ENCODE results near the gene TACR1.
A peak's percentile ranks its signal among the peaks of the same experiment; 100 is the strongest.

Gene TACR1

GRCh38 chr2:75211266-75211770 lies 12.0 kb upstream of the TACR1 start:
- no peak overlapping the region for H3K27ac Mint-ChIP-seq
- no peak overlapping the region for H3K4me3 Mint-ChIP-seq
- peaks cover 20 to 31% of the 10 kb centered on the region in 2 donors for H3K27me3 Mint-ChIP-seq
- peaks cover 0 to 1% of the 10 kb centered on the region in 2 donors for H3K9me3 Mint-ChIP-seq
- ATAC-seq (replicated peaks): no peak
- no peak for DNase-seq
- no peaks in the 10 kb centered on the region for H3K36me3 Mint-ChIP-seq
- peaks cover 2 to 5% of the 10 kb centered on the region in 2 donors for H3K4me1 Mint-ChIP-seq

- no peak overlapping the region for H3K27ac Mint-ChIP-seq
- H3K4me1 Mint-ChIP-seq: peaks cover 2 to 6% of the 10 kb centered on the region in 2 donors
- H3K36me3 Mint-ChIP-seq: no peaks in the 10 kb centered on the region
- DNase-seq (no peak), ATAC-seq (replicated peaks) (no peak)
- H3K27me3 Mint-ChIP-seq: peaks cover 24 to 37% of the 10 kb centered on the region in 2 donors
- H3K4me3 Mint-ChIP-seq: no peak overlapping the region
- H3K9me3 Mint-ChIP-seq: peaks cover 0 to 1% of the 10 kb centered on the region in 2 donors
These were observed 11.1 kb upstream of the TACR1 start for GRCh38 chr2:75210409-75210808.

GRCh38 chr2:75208738-75209137 lies 9.4 kb upstream of the TACR1 start:
- DNase-seq (no peak), ATAC-seq (replicated peaks) (no peak)
- peaks cover 6 to 16% of the 10 kb centered on the region in 2 donors for H3K4me1 Mint-ChIP-seq
- H3K27ac Mint-ChIP-seq: no peak overlapping the region
- peaks cover 0 to 1% of the 10 kb centered on the region in 2 donors for H3K9me3 Mint-ChIP-seq
- H3K4me3 Mint-ChIP-seq: no peak overlapping the region
- H3K36me3 Mint-ChIP-seq: no peaks in the 10 kb centered on the region
- peaks cover 29 to 43% of the 10 kb centered on the region in 2 donors for H3K27me3 Mint-ChIP-seq

GRCh38 chr2:75204833-75205232 lies 5.5 kb upstream of the TACR1 start:
- Mint-ChIP-seq H3K36me3 (no peaks in the 10 kb centered on the region), H3K27ac (no peak overlapping the region), H3K4me3 (no peak overlapping the region), H3K27me3 (peaks cover 47 to 71% of the 10 kb centered on the region in 2 donors), H3K9me3 (peaks cover 0 to 1% of the 10 kb centered on the region in 2 donors), H3K4me1 (peaks cover 4 to 21% of the 10 kb centered on the region in 2 donors)
- DNase-seq (no peak), ATAC-seq (replicated peaks) (no peak)

GRCh38 chr2:75202359-75202758 lies 3.0 kb upstream of the TACR1 start:
- Mint-ChIP-seq H3K4me3 (no peak overlapping the region), H3K4me1 (peaks cover 8 to 34% of the 10 kb centered on the region in 2 donors), H3K27me3 (peaks cover 53 to 72% of the 10 kb centered on the region in 2 donors)

GRCh38 chr2:75200140-75201096 lies 1.1 kb upstream of the TACR1 start:
- Mint-ChIP-seq H3K36me3 (no peaks in the 10 kb centered on the region), H3K9me3 (no peaks in the 10 kb centered on the region), H3K4me1 (peaks cover 8 to 33% of the 10 kb centered on the region in 2 donors), H3K27me3 (peaks cover 59 to 69% of the 10 kb centered on the region in 2 donors), H3K27ac (no peak overlapping the region), H3K4me3 (peak overlapping the region; percentile 75 to 78)
- peak; percentile 34 to 40 for ATAC-seq (replicated peaks)
- no peak for DNase-seq

More at GRCh38 chr2:75202359-75202758, 3.0 kb upstream of the TACR1 start:
- ATAC-seq (replicated peaks) (no peak), DNase-seq (no peak)
- Mint-ChIP-seq H3K9me3 (no peaks in the 10 kb centered on the region), H3K27ac (no peak overlapping the region), H3K36me3 (no peaks in the 10 kb centered on the region)

GRCh38 chr2:75195076-75195691 lies 4.1 kb downstream of the TACR1 start:
- Mint-ChIP-seq H3K27me3 (peaks cover 41 to 64% of the 10 kb centered on the region in 2 donors), H3K27ac (no peak overlapping the region), H3K9me3 (peaks cover 0 to 2% of the 10 kb centered on the region in 2 donors), H3K4me3 (no peak overlapping the region), H3K4me1 (peaks cover 4 to 24% of the 10 kb centered on the region in 2 donors), H3K36me3 (no peaks in the 10 kb centered on the region)
- DNase-seq (no peak), ATAC-seq (replicated peaks) (no peak)

GRCh38 chr2:75194184-75194868 lies 5.0 kb downstream of the TACR1 start:
- H3K36me3 Mint-ChIP-seq: no peaks in the 10 kb centered on the region
- DNase-seq (no peak), ATAC-seq (replicated peaks) (peak; percentile 60 to 81)
- peaks cover 0 to 2% of the 10 kb centered on the region in 2 donors for H3K9me3 Mint-ChIP-seq
- peaks cover 33 to 56% of the 10 kb centered on the region in 2 donors for H3K27me3 Mint-ChIP-seq
- H3K4me3 Mint-ChIP-seq: no peak overlapping the region
- H3K4me1 Mint-ChIP-seq: peaks cover 0 to 16% of the 10 kb centered on the region in 2 donors
- H3K27ac Mint-ChIP-seq: no peak overlapping the region

GRCh38 chr2:75192496-75192895 lies 6.8 kb downstream of the TACR1 start:
- Mint-ChIP-seq H3K27me3 (peaks cover 18 to 48% of the 10 kb centered on the region in 2 donors), H3K36me3 (no peaks in the 10 kb centered on the region), H3K27ac (no peak overlapping the region), H3K4me1 (peaks cover 0 to 9% of the 10 kb centered on the region in 2 donors), H3K4me3 (no peak overlapping the region), H3K9me3 (peaks cover 0 to 2% of the 10 kb centered on the region in 2 donors)
- DNase-seq: no peak
- ATAC-seq (replicated peaks): no peak

GRCh38 chr2:75190271-75190990 lies 8.9 kb downstream of the TACR1 start:
- no peak for DNase-seq
- Mint-ChIP-seq H3K9me3 (peaks cover 0 to 2% of the 10 kb centered on the region in 2 donors), H3K36me3 (no peaks in the 10 kb centered on the region), H3K4me1 (peaks cover 0 to 9% of the 10 kb centered on the region in 2 donors), H3K27ac (no peak overlapping the region), H3K27me3 (peaks cover 10 to 33% of the 10 kb centered on the region in 2 donors), H3K4me3 (no peak overlapping the region)
- ATAC-seq (replicated peaks): no peak

- Mint-ChIP-seq H3K4me3 (no peak overlapping the region), H3K4me1 (no peaks in the 10 kb centered on the region), H3K36me3 (no peaks in the 10 kb centered on the region), H3K27me3 (peaks cover 3 to 18% of the 10 kb centered on the region in 2 donors), H3K27ac (no peak overlapping the region), H3K9me3 (no peaks in the 10 kb centered on the region)
- ATAC-seq (replicated peaks): no peak
- DNase-seq: no peak
These were observed 12.5 kb downstream of the TACR1 start for GRCh38 chr2:75186821-75187220.

GRCh38 chr2:75182606-75183005 lies 16.7 kb downstream of the TACR1 start:
- Mint-ChIP-seq H3K4me3 (no peak overlapping the region), H3K4me1 (no peaks in the 10 kb centered on the region), H3K36me3 (no peaks in the 10 kb centered on the region), H3K9me3 (no peaks in the 10 kb centered on the region), H3K27me3 (peaks cover 0 to 3% of the 10 kb centered on the region in 2 donors), H3K27ac (no peak overlapping the region)
- ATAC-seq (replicated peaks) (no peak), DNase-seq (no peak)

- Mint-ChIP-seq H3K27ac (no peak overlapping the region), H3K27me3 (no peaks in the 10 kb centered on the region), H3K4me3 (no peak overlapping the region), H3K9me3 (no peaks in the 10 kb centered on the region), H3K36me3 (no peaks in the 10 kb centered on the region), H3K4me1 (no peaks in the 10 kb centered on the region)
- no peak for DNase-seq
- no peak for ATAC-seq (replicated peaks)
These were observed 18.8 kb downstream of the TACR1 start for GRCh38 chr2:75180476-75180875.
